Astrocyte (in vitro differentiated cells and primary cell): ENCODE measurements around the gene OXT. TPM values are rescaled to one million over a fixed set of nuclear protein-coding genes. Genes with fewer than 3 reads are reported as not detected.
A peak's percentile ranks its signal among the peaks of the same experiment; 100 is the strongest.

ENCODE experiments used
- DNase-seq: peaks from one replicate; pipeline ENCODE4 v3.0.0-alpha.2; 2010; ENCODE audit warnings: low read depth
- FAIRE-seq: peaks from 2 replicates; lab custom pipeline; 2011; peaks lifted over from hg19 to GRCh38; lab: Jason Lieb, UNC
- H2AFZ ChIP-seq: 2 replicates; pipeline ENCODE4 v1.6.0; 2012; ENCODE audit warnings: low read depth, low read length, inconsistent platforms
- H3K27ac ChIP-seq: 2 replicates; pipeline ENCODE4 v1.5.1; 2011; ENCODE audit warnings: low read depth, low read length, inconsistent platforms
- H3K27me3 ChIP-seq: 2 replicates; pipeline ENCODE4 v1.6.0; 2011; ENCODE audit warnings: low read length, inconsistent platforms; ENCODE audit not compliant: insufficient read depth
- H3K36me3 ChIP-seq: 2 replicates; pipeline ENCODE4 v1.5.1; 2011; ENCODE audit warnings: low read length, inconsistent platforms; ENCODE audit not compliant: insufficient read depth
- H3K4me1 ChIP-seq: 2 replicates; pipeline ENCODE4 v1.5.1; 2011; ENCODE audit warnings: low read length, inconsistent platforms; ENCODE audit not compliant: insufficient read depth
- H3K4me2 ChIP-seq: 2 replicates; pipeline ENCODE4 v1.6.0; 2012; ENCODE audit warnings: low read length, inconsistent platforms
- H3K4me3 ChIP-seq: 2 replicates; pipeline ENCODE4 v1.5.1; 2011; ENCODE audit warnings: low read depth, mild to moderate bottlenecking, low read length, inconsistent platforms; ENCODE audit not compliant: insufficient read depth
- H3K79me2 ChIP-seq: 2 replicates; pipeline ENCODE4 v1.6.0; 2012; ENCODE audit warnings: mild to moderate bottlenecking, low read length, inconsistent platforms; ENCODE audit not compliant: insufficient read depth
- H3K9ac ChIP-seq: 2 replicates; pipeline ENCODE4 v1.6.0; 2012; ENCODE audit warnings: mild to moderate bottlenecking, low read length, inconsistent platforms
- H3K9me3 ChIP-seq: 2 replicates; pipeline ENCODE4 v1.5.1; 2012; ENCODE audit warnings: low read depth, mild to moderate bottlenecking, low read length, inconsistent platforms; ENCODE audit not compliant: insufficient read depth
- H4K20me1 ChIP-seq: 2 replicates; pipeline ENCODE4 v1.6.0; 2012; ENCODE audit warnings: low read length, inconsistent platforms; ENCODE audit not compliant: insufficient read depth
- H3K27ac Mint-ChIP-seq: one replicate; pipeline ENCODE4 v1.8.0; 2021; ENCODE audit warnings: mild to moderate bottlenecking, mixed read lengths; ENCODE audit not compliant: unreplicated experiment
- H3K27me3 Mint-ChIP-seq: one replicate; pipeline ENCODE4 v1.8.0; 2021; ENCODE audit warnings: low read depth, mixed read lengths; ENCODE audit not compliant: unreplicated experiment
- H3K36me3 Mint-ChIP-seq: one replicate; pipeline ENCODE4 v1.8.0; 2021; ENCODE audit warnings: low read depth, mixed read lengths; ENCODE audit not compliant: unreplicated experiment
- H3K4me1 Mint-ChIP-seq: one replicate; pipeline ENCODE4 v1.8.0; 2021; ENCODE audit warnings: low read depth, mixed read lengths; ENCODE audit not compliant: unreplicated experiment
- H3K4me3 Mint-ChIP-seq: one replicate; pipeline ENCODE4 v1.8.0; 2021; ENCODE audit warnings: mild to moderate bottlenecking, moderate library complexity, mixed read lengths; ENCODE audit not compliant: unreplicated experiment
- H3K9me3 Mint-ChIP-seq: one replicate; pipeline ENCODE4 v1.8.0; 2021; ENCODE audit warnings: mild to moderate bottlenecking, mixed read lengths; ENCODE audit not compliant: unreplicated experiment
- CTCF ChIP-seq: IDR thresholded peaks from 2 replicates; pipeline ENCODE4 v1.5.1; 2011; ENCODE audit warnings: low read depth, mild to moderate bottlenecking, inconsistent platforms, low read length, moderate library complexity; ENCODE audit not compliant: insufficient read depth
- EZH2 ChIP-seq: IDR thresholded peaks from 2 replicates; pipeline ENCODE4 v1.6.1; 2012; ENCODE audit warnings: mild to moderate bottlenecking, low read length, inconsistent platforms; ENCODE audit not compliant: insufficient read depth
- total RNA-seq: library from RNA; stranded (reverse); gene quantifications from 2 replicates; pipeline ENCODE4 v1.2.1, GENCODE V29; 2021

Gene OXT
- total RNA-seq, 1 donor from 2014 or later, result not detected

GRCh38 chr20:3045042-3045815 lies 26.2 kb upstream of the OXT start:
- FAIRE-seq, result no peak
- peaks cover 5% of the 10 kb centered on the region for H4K20me1 ChIP-seq
- no peaks in the 10 kb centered on the region for H3K9me3 Mint-ChIP-seq
- peak overlapping the region; percentile 85 for H3K9ac ChIP-seq
- DNase-seq, result peak; percentile 74
- H3K4me3 Mint-ChIP-seq, result peak overlapping the region; percentile 84
- H3K4me2 ChIP-seq, result peak overlapping the region; percentile 90
- H3K79me2 ChIP-seq, result peaks cover 10% of the 10 kb centered on the region
- no peaks in the 10 kb centered on the region for H3K9me3 ChIP-seq
- peaks cover 13% of the 10 kb centered on the region for H3K36me3 ChIP-seq
- peaks cover 8% of the 10 kb centered on the region for H3K4me1 Mint-ChIP-seq
- peak overlapping the region; percentile 91 for H2AFZ ChIP-seq
- no peaks in the 10 kb centered on the region for H3K27me3 ChIP-seq
- TF ChIP-seq CTCF, result no peak
- H3K27ac Mint-ChIP-seq, result no peak overlapping the region
- peak overlapping the region; percentile 75 for H3K27ac ChIP-seq
- H3K27me3 Mint-ChIP-seq, result no peaks in the 10 kb centered on the region
- H3K36me3 Mint-ChIP-seq, result peaks cover 26% of the 10 kb centered on the region
- peaks cover 15% of the 10 kb centered on the region for H3K4me1 ChIP-seq
- peak overlapping the region; percentile 70 for H3K4me3 ChIP-seq

- peak within 1 kb of the TSS; percentile 91 for H2AFZ ChIP-seq
Measured at GRCh38 chr20:3045816-3046676, 25.4 kb upstream of the OXT start, which contains the start of gene MRPS26. Gene MRPS26 (plus strand): TSS chr20:3046052. CDS start chr20:3046069, 17 bp downstream.

More at GRCh38 chr20:3045816-3046676, 25.4 kb upstream of the OXT start, which contains the start of gene MRPS26:
- Histone ChIP-seq H4K20me1 (peaks cover 5% of the 10 kb centered on the region), H3K4me2 (peak within 1 kb of the TSS; percentile 90), H3K9me3 (no peaks in the 10 kb centered on the region), H3K79me2 (peaks cover 10% of the 10 kb centered on the region), H3K27me3 (no peaks in the 10 kb centered on the region), H3K4me3 (peak within 1 kb of the TSS; percentile 70), H3K9ac (peak within 1 kb of the TSS; percentile 85), H3K4me1 (peaks cover 15% of the 10 kb centered on the region), H3K27ac (peak within 1 kb of the TSS; percentile 75), H3K36me3 (peaks cover 13% of the 10 kb centered on the region)
- Mint-ChIP-seq H3K4me1 (peaks cover 8% of the 10 kb centered on the region), H3K36me3 (peaks cover 20% of the 10 kb centered on the region), H3K27me3 (no peaks in the 10 kb centered on the region), H3K4me3 (peak within 1 kb of the TSS; percentile 90), H3K9me3 (no peaks in the 10 kb centered on the region), H3K27ac (peak within 1 kb of the TSS; percentile 62)
- TF ChIP-seq CTCF, result no peak
- TF ChIP-seq EZH2, result no peak
- FAIRE-seq (no peak), DNase-seq (peak; percentile 75)
